Endothelial cell of umbilical vein (primary cell): Measurements from ENCODE around the gene DIS3L2. TPM values are rescaled to one million over a fixed set of nuclear protein-coding genes. Genes with fewer than 3 reads are reported as not detected.

Experiments
- BruUV-seq: library from RNA; stranded (reverse); fragments of 400-500 nt; replicated peaks from 2 replicates; lab custom pipeline; 2021; lab: Mats Ljungman, UMichigan
- CTCF ChIA-PET: fragments of 300-600, 350-600 bp; sonication (Branson Sonifier 250); formaldehyde crosslinking; loops from one replicate; lab custom pipeline; 2021; ENCODE audit warnings: antibody characterized with exemption, inconsistent platforms; lab: Charles Lee
- POLR2A ChIA-PET: fragments of 300-600, 350-600 bp; sonication (Branson Sonifier 250); formaldehyde crosslinking; loops from one replicate; lab custom pipeline; 2021; ENCODE audit warnings: antibody characterized with exemption, inconsistent platforms; lab: Charles Lee
- DNase-seq: peaks from one replicate; pipeline ENCODE4 v3.0.0-alpha.2; 2011; ENCODE audit warnings: low read depth, low spot score
- FAIRE-seq: peaks from 2 replicates; lab custom pipeline; 2011; peaks lifted over from hg19 to GRCh38; lab: Jason Lieb, UNC
- H2AFZ ChIP-seq: 2 replicates; pipeline ENCODE4 v1.6.0; 2012; ENCODE audit warnings: low read depth, low read length, control low read depth, inconsistent platforms
- H3K27ac ChIP-seq: 2 replicates; pipeline ENCODE4 v1.5.1; 2011; ENCODE audit warnings: low read depth, mild to moderate bottlenecking, control low read depth, low read length, moderate library complexity; ENCODE audit not compliant: insufficient read depth
- H3K27me3 ChIP-seq, 2 experiments: 2 replicates each; pipeline versions ENCODE4 v1.6.0 to v1.6.1; 2011; ENCODE audit warnings: low read length in 2 of 2, mixed read lengths in 1 of 2; ENCODE audit not compliant: control insufficient read depth in 2 of 2, insufficient read depth in 2 of 2
- H3K36me3 ChIP-seq, 2 experiments: 2 replicates in 1 of 2; 3 replicates in 1 of 2; pipeline ENCODE4 v1.5.1; 2011; ENCODE audit warnings: low read length in 2 of 2, mild to moderate bottlenecking in 1 of 2, moderate library complexity in 1 of 2; ENCODE audit not compliant: control insufficient read depth in 2 of 2, insufficient read depth in 2 of 2; ENCODE audit errors: extremely low read depth in 1 of 2
- H3K4me1 ChIP-seq: 3 replicates; pipeline ENCODE4 v1.5.1; 2011; ENCODE audit warnings: mild to moderate bottlenecking, low read length; ENCODE audit not compliant: control insufficient read depth, insufficient read depth; ENCODE audit errors: extremely low read depth
- H3K4me2 ChIP-seq: 2 replicates; pipeline ENCODE4 v1.6.1; 2011; ENCODE audit warnings: low read length, control low read depth, mixed read lengths; ENCODE audit not compliant: insufficient read depth
- H3K4me3 ChIP-seq, 3 experiments: fragments of 200-600 bp in 1 of 3; sonication (generic), shearing (Covaris generic) in 1 of 3; replicated peaks in 1 of 3; 2 replicates each; pipeline ENCODE4 v1.5.1; 2011 to 2016; ENCODE audit warnings: control low read depth in 3 of 3, low read length in 3 of 3, mild to moderate bottlenecking in 2 of 3, inconsistent platforms in 1 of 3, low read depth in 1 of 3, moderate library complexity in 1 of 3; ENCODE audit not compliant: insufficient read depth in 1 of 3
- H3K79me2 ChIP-seq: 2 replicates; pipeline ENCODE4 v1.6.0; 2012; ENCODE audit warnings: low read length, inconsistent platforms; ENCODE audit not compliant: control insufficient read depth, insufficient read depth
- H3K9ac ChIP-seq: replicated peaks from 2 replicates; pipeline ENCODE3; 2011; ENCODE audit warnings: low read length, control low read depth; ENCODE audit not compliant: insufficient read depth; ENCODE audit errors: extremely low read depth
- H3K9me1 ChIP-seq: replicated peaks from 3 replicates; pipeline ENCODE4 v1.6.0; 2011; ENCODE audit warnings: mild to moderate bottlenecking, low read length; ENCODE audit not compliant: control insufficient read depth, insufficient read depth; ENCODE audit errors: extremely low read depth
- H3K9me3 ChIP-seq: replicated peaks from 2 replicates; pipeline ENCODE4 v1.5.1; 2012; ENCODE audit warnings: low read length, inconsistent platforms; ENCODE audit not compliant: control insufficient read depth, insufficient read depth
- H4K20me1 ChIP-seq: replicated peaks from 2 replicates; pipeline ENCODE3; 2011; ENCODE audit warnings: mild to moderate bottlenecking, low read length; ENCODE audit not compliant: control insufficient read depth, insufficient read depth; ENCODE audit errors: extremely low read depth
- CTCF ChIP-seq, 2 donors: IDR thresholded peaks; 1 replicate in 1 of 2; 2 replicates in 1 of 2; pipeline ENCODE4 v1.5.1; 2011; ENCODE audit warnings: low read length in 2 of 2, mild to moderate bottlenecking in 2 of 2, moderate library complexity in 2 of 2, control low read depth in 1 of 2, inconsistent platforms in 1 of 2, low read depth in 1 of 2; ENCODE audit not compliant: insufficient read depth in 1 of 2; ENCODE audit errors: extremely low read depth in 1 of 2
- EZH2 ChIP-seq: IDR thresholded peaks from 2 replicates; pipeline ENCODE4 v1.6.1; 2012; ENCODE audit warnings: borderline replicate concordance, low read depth, mild to moderate bottlenecking, moderate library complexity, low read length, inconsistent platforms; ENCODE audit not compliant: severe bottlenecking
- FOS ChIP-seq: IDR thresholded peaks from 2 replicates; pipeline ENCODE4 v1.6.1; 2011; ENCODE audit warnings: mild to moderate bottlenecking, low read length, moderate library complexity, borderline replicate concordance; ENCODE audit not compliant: insufficient read depth
- GATA2 ChIP-seq: IDR thresholded peaks from 2 replicates; pipeline ENCODE4 v1.7.0; 2011; ENCODE audit warnings: low read depth, mild to moderate bottlenecking, moderate library complexity, mixed read lengths, low read length; ENCODE audit not compliant: insufficient read length, insufficient read depth
- JUN ChIP-seq: IDR thresholded peaks from 2 replicates; pipeline ENCODE4 v1.6.1; 2011; ENCODE audit warnings: borderline replicate concordance, low read depth; ENCODE audit not compliant: insufficient read length, insufficient read depth
- MYC ChIP-seq: IDR thresholded peaks from one replicate; pipeline ENCODE4 v1.6.1; 2011; ENCODE audit warnings: mild to moderate bottlenecking, low read depth, low read length
- POLR2A ChIP-seq: IDR thresholded peaks from 2 replicates; pipeline ENCODE4 v1.6.1; 2012; ENCODE audit warnings: low read depth, mild to moderate bottlenecking, control low read depth, low read length
- POLR2AphosphoS5 ChIP-seq: IDR thresholded peaks from 2 replicates; pipeline ENCODE4 v1.6.1; 2012; ENCODE audit warnings: low read depth, mild to moderate bottlenecking, control low read depth, low read length, moderate library complexity; ENCODE audit not compliant: insufficient read depth
- dilution Hi-C: fragments of 300-500 bp; cut with MboI; formaldehyde crosslinking; loops from one replicate; pipeline ENCODE4 v1.15.0; 2019; ENCODE audit warnings: low sequenced_read_pairs; ENCODE audit not compliant: extremely low pct_ligation_motif_present
- intact Hi-C: fragments of 100-400 bp; cut with micrococcal nuclease; formaldehyde crosslinking; loops from one replicate; pipeline ENCODE4 v1.10.0; 2022
- polyA plus RNA-seq, 4 experiments: library from polyadenylated mRNA; depleted of rRNA in 3 of 4; stranded (reverse) in 3 of 4; unstranded in 1 of 4; fragments of >200 nt; gene quantifications; 2 replicates each; pipeline versions ENCODE4 v1.2.1 to v1.2.3, GENCODE V29; 2011 to 2012; ENCODE audit warnings: missing spikeins in 1 of 4
- total RNA-seq: library from RNA; stranded (reverse); gene quantifications from 2 replicates; pipeline ENCODE4 v1.2.3, GENCODE V29; 2021
- TF ChIP-seq, protein P1 (sequence below): IDR thresholded peaks from 2 replicates; pipeline ENCODE4 v1.6.1; 2011; ENCODE audit not compliant: insufficient read depth, insufficient read length

The DIS3L2 gene
- total and polyA plus RNA-seq, 2 donors (not counting 3 experiments of a cell fraction or from before 2014, with no cell fraction given) = 14.6 to 31.2 TPM

DNA sequence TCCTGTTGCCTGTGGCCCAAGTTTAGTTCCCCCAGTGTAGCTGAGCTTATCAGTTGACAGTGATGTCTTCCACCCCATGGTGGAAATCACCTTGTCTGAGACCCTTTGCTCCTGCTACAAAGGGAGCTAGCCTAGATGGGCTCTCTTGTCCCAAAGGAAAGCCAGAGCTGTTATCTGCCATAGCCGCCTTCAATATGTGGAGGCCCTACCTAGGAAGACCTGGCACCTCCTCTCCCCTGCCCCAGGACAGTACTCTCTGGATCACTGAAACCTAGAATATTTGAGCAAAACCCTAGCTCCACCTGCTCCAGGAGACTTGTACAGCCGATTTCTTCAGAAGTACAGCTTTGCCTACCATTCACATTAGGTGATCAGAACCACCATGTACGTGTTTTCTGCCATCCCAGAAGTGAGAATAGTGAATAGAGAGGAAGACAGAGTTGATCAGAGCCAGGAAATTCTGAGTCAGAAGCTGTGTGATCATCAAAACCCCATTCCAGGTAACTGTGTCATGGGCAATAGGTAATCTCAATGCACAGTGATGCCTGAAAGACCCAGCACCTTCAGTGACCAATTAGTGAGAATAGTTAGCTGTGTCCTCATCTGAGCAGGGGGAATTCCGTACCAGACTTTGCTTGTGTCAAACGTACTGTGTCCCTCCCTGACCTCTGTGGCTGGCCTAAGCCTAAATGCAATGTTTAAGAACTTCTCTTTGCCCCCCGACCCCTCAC lies 278.6 kb downstream of the DIS3L2 start:
- Histone ChIP-seq H3K9ac (no peak overlapping the region), H3K4me1 (no peaks in the 10 kb centered on the region), H3K9me3 (no peaks in the 10 kb centered on the region), H3K27ac (no peak overlapping the region), H3K4me3 (no peak overlapping the region), H3K27me3 (no peaks in the 10 kb centered on the region), H3K79me2 (no peaks in the 10 kb centered on the region), H2AFZ (no peak overlapping the region), H3K4me2 (no peak overlapping the region), H3K36me3 (no peaks in the 10 kb centered on the region), H4K20me1 (no peaks in the 10 kb centered on the region), H3K9me1 (no peaks in the 10 kb centered on the region)
- ChIA-PET CTCF (interaction anchor here (0.9 to 1.4 kb wide), 2 partner anchors 20 to 98 kb away, joined by 3 to 4 read pairs; no protein-coding TSS in a partner anchor), POLR2A (no interaction called here)
- intact Hi-C loops (no loop called here), dilution Hi-C loops (no loop called here)
- BruUV-seq = no TSS peak
- no peak for FAIRE-seq
- TF ChIP-seq CTCF (IDR thresholded peaks at IDR 0.05; ENCODE audit: extremely low read depth in 1 of 2, insufficient read depth in 1 of 2, low read depth in 1 of 2, low read length in 2 of 2) (no peak), EZH2 (no peak), MYC (no peak), GATA2 (no peak), FOS (no peak), JUN (no peak), POLR2A (no peak), POLR2AphosphoS5 (no peak)
- TF ChIP-seq, protein P1, sequence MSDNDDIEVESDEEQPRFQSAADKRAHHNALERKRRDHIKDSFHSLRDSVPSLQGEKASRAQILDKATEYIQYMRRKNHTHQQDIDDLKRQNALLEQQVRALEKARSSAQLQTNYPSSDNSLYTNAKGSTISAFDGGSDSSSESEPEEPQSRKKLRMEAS = no peak
- DNase-seq = no peak
